Stimulated activated CD4-positive, alpha-beta T cell treated with anti-CD3 and anti-CD28 coated beads, Interleukin-1b, Interleukin-23, amount 100 ng/mL, for 1 hour (primary cell): ENCODE results near the gene TWNK.

ENCODE experiments used
- DNase-seq, 2 donors: peaks; one replicate each; pipeline ENCODE4 v3.0.0-alpha.2; 2020; ENCODE audit warnings: low read depth in 2 of 2

The TWNK gene

DNA sequence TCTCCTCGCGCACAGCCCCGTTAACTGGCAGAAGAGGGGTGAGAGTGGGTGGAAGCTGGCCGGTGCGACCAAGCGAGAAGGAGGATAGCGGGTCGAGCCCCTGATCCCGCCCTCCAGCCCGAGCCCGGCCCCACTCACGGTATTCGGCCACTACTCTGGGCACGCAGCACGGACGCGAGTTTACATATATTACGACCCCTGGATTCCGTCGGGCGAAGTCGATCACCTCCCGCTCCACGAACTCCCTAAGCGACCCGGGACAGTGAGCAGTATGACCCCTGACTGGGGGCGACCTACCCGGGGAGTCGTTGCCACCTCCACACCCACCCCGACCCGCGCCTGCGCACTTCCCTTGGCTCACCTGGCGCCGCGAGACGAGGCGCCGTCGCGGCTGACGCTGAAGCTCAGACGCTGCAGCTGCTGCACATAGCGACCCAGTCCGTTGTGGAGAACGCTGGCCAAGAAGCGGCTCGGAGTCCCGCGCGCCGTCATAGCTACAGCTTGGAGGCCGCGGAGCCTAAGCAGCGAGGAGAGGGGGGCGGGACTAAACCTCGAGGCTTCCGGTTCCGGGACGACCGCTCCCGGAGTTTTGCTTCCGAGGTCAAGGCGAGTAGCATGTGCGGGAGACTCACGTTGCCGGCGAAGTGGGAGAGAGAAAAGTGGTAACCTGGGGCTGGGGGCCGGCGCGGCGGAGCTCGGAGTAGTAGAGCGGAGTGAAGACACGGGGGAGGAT, at the start of gene TWNK, which contains the start of gene MRPL43:
TSS of gene TWNK (plus strand) at position 592 of the 733 bp plus-strand sequence. CDS start 668 bp downstream, outside the sequence.
TSS of gene MRPL43 (minus strand) at position 546 of the 733 bp plus-strand sequence. CDS start at position 492, 54 bp downstream.
- peak; percentile 57 to 78 for DNase-seq

DNA sequence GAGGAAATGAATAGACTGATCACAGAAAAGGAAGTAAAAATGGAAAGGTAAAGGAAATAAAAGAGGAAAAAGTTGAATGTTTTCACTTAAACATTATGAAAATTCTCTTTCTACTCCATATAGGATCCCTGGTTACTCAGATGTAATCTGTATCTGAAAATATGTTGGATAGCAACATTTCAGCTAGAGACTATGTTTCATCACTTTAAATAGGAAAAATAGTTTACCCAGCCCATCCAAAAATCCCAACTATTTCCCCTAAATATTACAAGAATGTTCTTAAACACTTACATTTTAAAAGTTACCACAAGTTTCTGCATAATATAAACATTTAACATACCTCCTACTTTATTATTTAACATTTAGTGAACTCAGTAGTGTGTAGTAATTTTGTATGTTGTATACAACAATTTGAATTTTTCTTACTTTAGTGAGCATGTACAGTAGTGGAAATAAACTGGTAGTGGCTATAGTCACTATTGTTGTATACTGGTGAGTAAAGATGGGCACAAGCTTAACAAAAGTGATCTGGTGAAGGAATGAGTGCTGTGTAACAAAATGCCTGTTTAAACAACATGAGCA, 47.5 kb upstream of the TWNK start:
- no peak for DNase-seq

DNA sequence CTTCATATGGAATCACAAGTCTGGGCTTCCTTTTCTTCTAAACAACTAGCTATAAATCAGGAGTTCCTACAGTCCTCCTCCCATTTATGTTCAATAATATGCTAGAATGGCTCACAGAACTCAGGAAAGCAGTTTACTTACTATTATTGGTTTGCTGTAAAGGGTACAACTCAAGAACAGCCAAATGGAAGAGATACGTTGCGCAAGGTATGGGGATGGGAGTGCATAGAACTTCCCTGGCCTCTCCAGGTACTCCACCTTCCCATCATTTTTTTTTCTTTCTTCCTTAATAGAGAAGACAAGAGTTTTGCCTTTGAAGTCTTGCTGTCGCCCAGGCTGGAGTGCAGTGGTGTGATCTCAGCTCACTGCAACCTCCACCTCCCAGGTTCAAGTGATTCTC, 45.1 kb upstream of the TWNK start:
- DNase-seq, result no peak

DNA sequence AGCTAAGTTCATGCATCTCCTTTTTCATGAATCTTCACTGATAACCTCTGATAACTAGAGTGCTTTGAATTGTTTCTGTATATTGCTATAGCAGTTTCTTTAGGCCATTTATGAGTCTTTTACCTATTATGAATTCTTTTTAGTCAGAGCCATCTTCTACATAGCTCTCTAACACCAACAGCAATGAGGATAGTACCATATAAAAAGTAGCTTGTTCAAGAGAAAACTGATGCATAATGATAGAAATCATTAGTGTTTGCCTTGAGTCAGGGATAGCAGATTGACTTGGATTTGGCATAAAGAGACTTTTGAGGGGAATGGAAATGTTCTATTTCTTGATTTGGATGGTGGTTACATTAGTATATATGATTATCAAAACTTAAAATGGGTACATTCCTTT, 43.8 kb upstream of the TWNK start:
- no peak for DNase-seq

DNA sequence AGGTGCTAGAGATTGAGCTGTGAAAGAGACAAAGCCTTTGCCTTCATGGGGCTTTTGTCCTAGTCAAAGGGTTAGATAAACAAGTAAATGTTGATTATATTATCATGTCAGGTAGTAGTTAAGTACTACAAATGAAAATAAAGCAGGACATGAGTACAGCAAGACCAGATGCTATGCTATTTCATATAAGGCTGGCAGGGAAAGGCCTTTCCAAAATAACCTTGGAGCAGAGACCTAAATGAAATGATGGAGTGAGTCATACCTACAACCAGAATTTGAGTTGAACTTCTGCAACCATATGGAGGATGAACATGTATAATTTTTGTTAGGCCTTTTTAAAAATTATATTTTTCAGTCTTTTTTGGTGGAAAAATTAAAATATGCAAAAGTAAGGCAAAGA, 41.6 kb upstream of the TWNK start:
- no peak for DNase-seq

DNA sequence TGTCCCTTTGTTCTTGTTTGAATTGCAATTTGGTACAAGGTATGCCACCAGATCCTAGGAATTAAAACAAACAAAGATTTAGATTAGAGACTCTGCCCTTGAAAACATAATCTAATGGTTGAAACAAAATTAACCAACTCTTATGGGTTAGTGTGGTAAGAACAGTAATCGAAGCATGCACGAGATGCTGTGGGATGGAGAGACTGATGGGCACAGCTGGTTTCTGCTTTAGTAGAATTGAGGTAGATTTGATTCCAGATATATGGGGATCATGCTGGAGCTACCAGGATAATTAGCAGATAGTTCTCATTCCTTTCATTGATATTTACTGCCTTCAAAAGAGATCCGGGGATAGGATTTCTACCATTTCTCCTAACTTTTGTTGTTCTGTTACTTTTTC, 38.4 kb upstream of the TWNK start:
- no peak for DNase-seq

DNA sequence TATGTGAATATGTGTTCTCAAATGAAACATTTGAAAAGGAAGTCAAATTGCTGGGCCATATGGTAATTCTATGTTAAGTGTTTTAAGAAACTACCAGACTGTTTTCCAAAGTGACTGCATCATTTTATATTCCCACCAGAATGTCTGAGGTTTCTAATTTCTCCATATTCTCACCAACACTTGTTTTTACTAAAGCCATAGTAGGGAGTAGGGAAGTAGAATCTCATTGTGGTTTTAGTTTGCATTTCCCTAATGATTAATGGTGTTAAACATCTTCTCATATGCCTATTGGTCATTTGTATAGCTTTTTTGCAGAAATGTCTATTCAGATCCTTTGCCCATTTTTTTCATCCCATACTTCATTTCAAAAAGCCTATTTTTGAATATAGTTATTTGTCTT, 27.1 kb upstream of the TWNK start:
- DNase-seq, result no peak

DNA sequence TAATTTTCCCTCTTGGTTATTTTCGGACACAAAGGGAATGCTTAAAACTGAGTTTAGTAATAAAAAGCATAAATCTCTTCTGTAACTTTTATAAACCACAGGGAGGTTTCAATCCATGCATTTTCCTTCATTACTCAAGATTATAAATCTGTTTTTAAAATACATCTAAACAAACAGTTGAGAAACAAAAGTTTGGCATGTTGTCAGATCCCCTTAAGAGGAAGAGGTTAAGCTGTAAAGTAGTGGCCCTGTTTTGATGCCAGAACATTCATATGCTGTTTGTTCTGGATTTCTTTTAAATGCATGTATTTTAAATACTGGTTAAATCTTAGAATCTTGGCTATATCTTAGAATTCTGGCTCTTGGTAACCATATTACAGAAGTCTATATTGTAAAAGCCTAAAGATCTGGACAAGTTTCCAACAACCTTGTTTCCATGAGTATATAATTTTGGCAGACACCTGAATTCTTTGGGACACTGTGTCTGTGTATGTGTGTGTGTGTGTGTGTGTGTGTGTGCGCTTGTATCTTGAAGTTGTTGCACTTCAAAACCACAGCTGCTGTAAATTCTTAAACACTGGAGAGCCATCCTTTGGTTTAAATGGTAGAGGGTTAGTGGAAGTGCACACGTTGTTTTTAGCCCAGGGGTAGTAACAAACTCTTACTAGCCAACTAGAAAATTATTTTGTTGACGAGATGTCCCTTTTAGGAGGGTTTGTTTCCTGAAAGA, 24.8 kb upstream of the TWNK start:
- no peak for DNase-seq

DNA sequence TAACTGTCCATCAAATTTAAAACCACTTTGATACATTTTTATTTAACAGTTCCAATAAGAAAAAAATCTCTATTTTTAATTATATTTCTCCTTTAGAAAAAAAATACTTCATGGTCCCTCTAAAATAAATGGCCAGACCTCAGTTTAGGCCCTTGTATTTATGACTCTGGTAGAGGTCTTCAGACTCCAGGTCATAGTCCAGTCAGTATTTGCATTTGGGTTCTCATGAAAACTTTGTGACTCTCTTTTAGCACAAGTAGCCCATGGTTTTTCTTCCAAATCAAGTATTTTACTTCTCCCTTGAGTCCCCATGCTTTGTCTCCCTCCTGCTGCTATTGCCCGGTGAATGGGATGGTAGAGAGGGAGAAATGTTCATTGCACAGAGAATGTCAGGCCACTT, 23.5 kb upstream of the TWNK start:
- DNase-seq, result no peak

DNA sequence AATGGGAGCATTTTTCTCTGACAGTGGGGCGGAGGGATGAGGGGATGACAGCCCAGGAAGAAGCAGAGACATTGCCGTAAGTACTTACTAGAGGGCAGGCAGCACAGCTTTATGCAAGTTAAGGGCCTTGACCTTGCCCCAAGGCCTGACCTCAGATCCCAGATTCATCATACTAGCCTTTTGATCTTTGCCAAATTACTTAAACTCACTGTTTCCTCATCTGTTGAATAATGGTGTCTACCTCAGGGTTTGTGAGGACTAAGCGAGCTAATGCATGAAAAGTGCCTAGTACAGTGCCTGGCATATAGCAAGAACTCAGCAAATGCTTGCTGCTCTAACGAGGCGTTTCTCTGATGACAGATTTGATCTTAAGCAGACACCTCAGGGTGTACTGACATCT, 21.5 kb upstream of the TWNK start:
- no peak for DNase-seq

DNA sequence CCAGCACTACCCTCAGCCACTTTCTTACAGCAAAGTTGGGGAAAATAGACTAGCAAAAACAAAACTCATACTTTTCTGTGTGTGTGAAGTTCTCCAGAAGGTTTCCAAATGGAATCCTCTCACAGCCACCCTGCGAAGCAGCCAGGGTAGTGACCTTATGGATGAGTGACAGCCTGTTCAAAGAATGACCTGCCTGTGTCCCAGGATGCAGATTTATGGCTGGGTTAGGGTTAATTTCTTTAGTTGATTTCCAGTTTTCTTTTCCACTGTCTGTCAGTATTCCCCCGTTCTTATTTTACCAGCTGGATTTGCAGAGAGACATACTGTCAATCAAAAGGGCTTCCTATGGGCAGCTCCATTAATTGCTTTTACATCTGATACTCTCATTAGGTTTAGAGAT, 20.5 kb upstream of the TWNK start:
- no peak for DNase-seq

DNA sequence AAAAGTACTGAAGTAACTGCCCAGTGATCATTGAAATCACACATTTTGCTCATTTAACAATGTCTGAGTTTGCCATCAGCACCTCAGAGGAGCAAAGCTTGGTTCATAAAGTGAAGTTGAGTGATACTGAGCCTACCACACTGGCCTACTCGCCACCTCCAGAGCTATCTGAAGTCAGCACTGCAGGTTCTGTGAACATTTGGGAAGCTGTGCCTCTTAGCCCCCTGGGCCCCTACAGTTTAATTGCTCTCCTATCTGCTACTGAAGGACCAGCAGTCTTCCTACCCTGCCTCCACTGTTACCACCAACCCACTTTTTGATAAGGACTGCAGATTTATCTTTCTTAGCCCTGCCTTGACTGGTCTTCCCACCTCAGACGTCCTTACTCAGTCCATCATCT, 20.0 kb upstream of the TWNK start:
- no peak for DNase-seq

DNA sequence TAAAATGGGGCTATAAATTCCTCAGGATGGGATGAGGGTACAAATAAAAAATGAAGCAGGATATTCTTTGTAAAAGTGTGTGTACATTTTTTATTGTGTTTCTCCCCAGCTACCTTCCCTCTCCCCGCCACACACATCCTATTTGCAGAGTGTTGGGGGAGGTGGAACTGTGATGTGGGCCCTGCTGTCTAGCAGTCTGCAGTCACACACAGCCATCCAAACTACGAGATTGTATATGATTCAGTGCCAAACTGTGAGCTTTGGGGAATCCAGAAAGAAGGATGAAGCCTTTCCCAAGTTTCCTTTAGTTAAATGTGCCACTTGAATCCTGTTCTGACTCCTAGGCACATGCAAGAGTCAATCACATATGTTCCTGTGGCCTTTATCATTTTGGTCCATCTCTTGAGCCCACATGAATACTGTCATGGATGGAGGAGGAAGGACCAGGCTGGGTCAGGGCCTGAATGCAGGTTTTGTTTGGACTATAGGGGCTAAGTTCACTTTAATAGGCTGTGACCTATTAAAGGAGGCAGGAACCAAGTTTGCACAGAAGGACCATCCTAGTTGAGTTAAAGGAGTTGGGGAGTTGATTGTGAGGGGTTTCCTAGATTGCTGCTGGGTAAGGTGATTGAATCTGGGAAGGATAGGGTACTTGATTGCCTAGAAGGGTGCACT, 19.1 kb upstream of the TWNK start:
- DNase-seq, result no peak

DNA sequence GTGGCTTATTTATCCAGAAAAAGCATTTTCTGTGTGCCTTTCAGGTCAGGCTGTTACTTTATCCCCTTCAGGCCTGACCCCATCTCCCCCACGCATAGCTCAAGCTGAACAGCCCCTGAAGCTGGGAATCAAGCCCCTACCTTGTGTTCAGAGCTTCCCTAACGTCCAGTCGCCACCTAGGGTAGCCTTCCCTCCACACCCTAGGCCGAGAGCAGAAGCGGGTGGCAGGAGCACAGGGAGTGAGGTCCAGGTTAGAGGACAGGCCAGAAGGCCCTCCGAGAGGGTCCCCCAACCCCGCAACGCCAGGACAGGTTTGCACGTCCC, 18.5 kb upstream of the TWNK start:
- no peak for DNase-seq

DNA sequence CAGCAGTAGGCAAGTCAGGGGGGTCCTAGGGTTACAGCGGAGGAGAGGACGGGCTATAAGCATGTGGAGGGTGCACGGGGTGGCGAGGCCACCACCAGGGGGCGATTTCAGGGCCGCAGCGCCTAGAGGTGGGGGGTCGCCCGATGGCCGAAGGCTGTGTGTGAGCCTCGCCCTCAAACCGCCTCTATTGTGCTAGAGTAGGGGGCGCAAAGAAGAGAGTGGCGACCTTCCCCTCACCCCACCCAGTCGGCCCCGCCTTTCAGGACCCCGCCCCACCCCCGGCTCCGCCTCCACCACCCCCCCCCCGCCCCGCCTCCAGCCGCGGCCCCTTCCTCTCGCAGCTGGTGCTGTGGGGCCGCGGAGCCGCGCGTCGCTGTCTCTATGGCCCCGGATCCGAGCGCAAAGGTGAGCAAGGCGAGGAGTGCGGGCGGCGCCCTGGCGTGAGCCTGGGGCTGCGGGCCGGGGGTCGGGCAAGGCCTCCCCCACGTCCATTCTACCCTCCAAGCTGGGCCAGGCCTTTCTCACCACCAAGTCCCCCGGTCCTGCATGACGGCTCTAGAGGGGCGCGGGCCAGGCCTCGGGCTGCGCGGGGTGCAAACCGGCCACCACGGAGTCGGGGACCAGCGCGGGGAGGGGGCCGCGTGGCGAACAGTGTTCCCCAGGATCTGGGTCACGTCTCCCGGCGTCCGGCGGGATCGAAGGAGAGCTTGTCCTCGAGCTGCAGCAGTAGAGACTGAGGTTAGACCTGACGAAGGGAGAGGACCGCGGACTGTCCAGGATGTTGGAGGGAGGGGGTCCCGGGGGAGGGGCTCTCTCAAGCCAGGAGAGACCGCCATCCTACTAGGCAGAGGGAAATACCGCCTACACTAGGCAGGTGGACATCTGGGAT, 17.9 kb upstream of the TWNK start, which contains the start of gene SEMA4G:
TSS of gene SEMA4G (plus strand) at position 318 of the 889 bp plus-strand sequence. CDS start 3,409 bp downstream, outside the sequence.
- peak in 1 of 2 donors; percentile 18 for DNase-seq

DNA sequence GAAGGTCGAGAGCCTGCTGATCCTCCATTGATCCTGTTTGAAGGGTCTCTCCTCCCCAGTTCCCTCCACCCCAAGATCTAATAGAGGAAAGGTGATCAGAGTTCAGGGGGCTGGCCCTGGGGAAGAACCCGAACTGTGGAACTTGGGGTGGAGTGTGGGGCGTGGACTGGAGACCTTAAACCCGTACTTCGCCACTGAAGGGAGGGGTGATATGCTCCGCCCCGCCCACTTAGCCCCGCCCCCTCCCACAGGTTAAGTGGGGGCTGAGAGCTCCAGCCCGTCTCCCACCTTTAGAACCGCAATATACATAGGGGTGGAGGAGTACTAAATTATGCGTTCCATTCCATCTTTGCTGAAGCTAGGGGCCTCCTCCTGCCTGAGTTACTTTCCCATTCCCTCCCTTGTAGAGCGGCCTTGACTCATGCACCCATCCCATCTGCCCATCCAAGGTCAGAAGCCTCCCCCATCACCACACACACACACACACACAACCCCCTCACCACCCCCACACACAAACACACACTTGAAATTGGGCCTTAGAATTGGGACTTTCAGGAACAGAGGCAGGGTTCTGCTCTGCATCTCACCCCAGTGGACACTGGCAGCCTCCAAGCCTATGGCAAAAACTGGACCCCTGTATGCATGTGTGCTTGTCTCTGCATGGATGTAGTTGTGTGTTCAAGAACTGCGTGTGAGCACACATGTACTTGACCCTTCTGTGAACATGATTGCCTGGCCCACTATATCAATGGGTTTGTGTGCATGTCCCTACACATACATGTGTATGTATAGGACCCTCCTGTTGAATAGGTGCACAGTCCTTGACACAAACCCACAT, 17.0 kb upstream of the TWNK start:
- DNase-seq, result no peak

DNA sequence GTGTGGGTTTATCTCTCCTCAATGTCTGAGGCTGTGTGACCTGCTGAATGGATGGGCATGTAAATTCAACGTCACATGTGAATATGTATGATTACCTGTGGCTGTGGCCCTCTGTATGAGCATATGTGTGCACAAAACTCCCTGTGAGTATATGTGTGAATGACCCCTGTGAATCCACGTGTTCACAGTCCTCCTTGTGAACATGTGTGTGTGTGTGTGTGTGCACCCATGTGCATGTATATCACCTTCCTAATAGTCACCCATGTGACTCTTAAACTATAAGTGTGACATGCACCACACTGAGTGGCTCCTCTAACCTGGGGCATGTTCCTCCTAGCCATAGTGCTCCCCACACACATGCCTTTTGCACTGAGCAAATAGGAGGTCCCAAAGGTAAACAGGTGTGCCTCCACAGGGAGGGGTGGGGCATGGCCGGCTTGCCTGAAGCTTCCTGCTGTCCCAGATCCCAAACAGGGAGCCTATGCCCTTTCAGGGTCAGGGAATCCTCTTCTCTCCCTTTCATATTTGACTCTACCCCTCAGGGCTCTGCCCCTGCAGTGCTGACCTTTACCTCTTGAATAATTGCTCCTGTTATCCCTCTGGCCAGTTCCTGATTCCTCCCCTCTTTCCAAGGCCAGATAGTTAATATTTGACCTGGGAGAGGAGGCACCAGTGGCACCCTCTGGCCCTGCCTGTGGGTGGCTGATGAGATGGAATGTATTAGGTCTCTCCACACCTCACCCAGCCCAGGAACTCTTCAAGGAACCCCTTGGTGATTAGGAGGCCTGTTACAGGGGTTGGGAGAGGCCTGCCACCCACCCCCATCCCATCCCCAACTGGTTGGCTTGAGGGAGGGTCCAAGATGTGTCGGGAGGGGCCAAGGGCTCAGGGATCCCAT, 16.2 kb upstream of the TWNK start:
- no peak for DNase-seq

DNA sequence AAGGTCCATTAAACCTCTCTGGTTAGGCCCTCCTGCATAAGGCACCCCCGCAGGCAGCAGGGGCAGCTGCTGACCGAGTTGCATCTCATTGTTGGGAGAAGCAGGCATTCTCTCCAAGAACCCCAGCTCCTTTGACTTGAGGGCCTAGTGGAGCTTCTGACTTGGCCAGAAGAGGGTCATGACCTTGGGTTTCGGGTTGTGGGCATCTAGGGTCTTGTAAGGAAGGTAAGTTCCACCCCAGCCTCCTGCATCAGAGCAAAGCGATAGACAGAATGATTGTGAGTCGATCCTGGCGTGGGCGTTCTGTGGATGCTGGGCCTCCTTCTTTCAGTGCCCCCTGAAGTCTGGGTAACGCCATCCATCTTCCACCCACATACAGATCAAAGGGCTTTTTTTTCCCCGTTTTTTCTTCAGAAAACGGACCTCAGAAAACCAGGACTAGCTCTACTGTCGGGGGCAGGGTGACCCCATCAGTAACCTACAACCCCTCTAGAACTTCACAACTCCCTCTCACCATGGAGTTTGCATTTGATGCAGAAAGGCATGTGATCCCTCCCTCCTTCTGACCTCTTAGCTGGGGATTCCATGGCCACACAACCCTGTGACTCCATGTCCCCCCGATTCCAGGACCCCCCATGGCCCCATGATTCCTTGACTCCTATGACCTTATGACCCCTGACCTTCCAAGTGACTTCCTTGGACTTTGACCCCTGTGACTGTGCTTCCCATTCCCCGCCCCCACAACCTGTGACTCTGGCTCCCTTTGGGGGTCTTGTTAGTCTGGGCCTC, 15.0 kb upstream of the TWNK start:
- DNase-seq, result no peak
